Measurements from ENCODE around the gene NATD1. TPM values are rescaled to one million over a fixed set of nuclear protein-coding genes. Genes with fewer than 3 reads are reported as not detected.

NATD1 gene
- total RNA-seq, 2 experiments from 2014 or later, result 1.1 to 1.3 TPM

DNA sequence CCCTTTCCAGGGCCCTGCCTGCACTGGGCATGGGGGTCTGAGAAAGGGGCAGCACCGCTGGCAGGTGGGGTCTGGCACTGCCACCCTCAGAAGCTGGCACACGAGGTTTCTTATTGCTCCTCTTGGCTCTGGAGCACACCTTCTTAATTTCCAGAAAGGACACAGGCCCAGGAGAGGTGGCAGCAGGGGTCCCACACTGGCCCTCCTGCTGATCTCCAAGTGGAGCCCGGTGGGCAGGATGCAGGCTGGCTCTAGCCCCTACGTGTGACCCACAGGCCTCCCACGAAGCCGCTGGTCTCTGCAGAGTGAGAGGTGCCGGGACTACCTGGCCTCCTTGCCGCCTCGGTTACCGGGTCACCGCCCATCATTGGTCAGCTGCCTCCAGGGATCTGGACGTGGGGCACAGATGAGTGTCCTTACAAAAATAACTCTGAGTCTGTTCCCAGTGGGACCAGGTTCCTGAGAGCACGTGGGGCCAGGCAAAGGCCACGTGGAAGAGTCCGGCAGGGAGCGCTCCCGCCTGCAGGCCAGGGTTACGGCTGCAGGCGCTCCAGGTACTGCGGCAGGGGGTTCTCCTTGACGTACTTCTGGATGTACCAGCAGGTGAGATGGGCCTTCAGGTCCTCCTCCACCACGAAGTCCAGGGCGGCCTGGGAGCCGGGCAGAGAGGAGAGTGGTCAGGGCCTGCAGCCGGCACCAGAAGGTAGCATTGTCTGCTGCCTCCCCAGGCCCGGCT is 10.3 kb downstream of the NATD1 start:
- ATAC-seq (no peak), DNase-seq (no peak)
- TF ChIP-seq, protein P1, sequence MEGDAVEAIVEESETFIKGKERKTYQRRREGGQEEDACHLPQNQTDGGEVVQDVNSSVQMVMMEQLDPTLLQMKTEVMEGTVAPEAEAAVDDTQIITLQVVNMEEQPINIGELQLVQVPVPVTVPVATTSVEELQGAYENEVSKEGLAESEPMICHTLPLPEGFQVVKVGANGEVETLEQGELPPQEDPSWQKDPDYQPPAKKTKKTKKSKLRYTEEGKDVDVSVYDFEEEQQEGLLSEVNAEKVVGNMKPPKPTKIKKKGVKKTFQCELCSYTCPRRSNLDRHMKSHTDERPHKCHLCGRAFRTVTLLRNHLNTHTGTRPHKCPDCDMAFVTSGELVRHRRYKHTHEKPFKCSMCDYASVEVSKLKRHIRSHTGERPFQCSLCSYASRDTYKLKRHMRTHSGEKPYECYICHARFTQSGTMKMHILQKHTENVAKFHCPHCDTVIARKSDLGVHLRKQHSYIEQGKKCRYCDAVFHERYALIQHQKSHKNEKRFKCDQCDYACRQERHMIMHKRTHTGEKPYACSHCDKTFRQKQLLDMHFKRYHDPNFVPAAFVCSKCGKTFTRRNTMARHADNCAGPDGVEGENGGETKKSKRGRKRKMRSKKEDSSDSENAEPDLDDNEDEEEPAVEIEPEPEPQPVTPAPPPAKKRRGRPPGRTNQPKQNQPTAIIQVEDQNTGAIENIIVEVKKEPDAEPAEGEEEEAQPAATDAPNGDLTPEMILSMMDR (IDR thresholded peaks at IDR 0.05), result no peak
- CTCF ChIA-PET, result no interaction called here
- intact Hi-C loops (cut with micrococcal nuclease), result no loop called here
- Mint-ChIP-seq H3K9me3 (no peaks in the 10 kb centered on the region), H3K4me1 (ENCODE audit: low read depth) (peaks cover 2% of the 10 kb centered on the region), H3K4me3 (no peak overlapping the region), H3K27me3 (no peaks in the 10 kb centered on the region), H3K27ac (no peak overlapping the region), H3K36me3 (ENCODE audit: low read depth) (no peaks in the 10 kb centered on the region)
- POLR2A ChIA-PET, result no interaction called here

DNA sequence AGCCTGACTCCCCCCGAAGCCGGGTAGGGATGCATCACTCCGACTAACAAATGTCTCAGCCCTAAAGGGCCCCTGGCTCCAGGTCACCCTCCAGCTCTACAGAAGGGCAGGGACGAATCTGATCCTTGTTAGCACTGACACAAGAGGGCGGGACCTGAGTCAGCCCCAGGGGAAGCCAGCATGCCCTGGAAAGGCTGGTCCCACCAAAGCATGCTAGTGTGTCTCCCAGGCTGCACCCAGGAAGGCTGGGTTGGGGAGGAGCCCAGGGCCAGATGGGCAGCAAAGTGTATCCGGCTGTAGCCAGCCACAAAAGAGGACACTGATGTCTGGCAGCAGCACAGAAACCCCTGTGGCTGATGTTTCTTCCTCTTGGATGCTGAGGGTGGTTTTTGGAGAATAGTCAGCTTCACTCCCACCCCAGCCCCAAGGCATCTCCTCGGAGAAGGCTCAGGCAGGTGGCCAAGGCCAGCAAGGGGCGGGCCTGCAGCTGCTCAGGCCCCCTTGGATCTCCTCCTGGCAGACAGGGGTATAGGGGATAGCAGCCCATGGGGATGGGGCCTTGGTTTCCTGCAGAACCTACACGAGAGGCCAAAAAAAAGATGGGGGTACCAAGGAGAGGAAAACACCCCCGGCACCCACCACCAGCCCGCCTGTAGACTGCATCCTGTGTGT is 11.0 kb downstream of the NATD1 start:
- ATAC-seq, result no peak
- no peak overlapping the region for H3K4me3 Mint-ChIP-seq
- H3K27ac Mint-ChIP-seq, result no peak overlapping the region
- H3K4me1 Mint-ChIP-seq (ENCODE audit: low read depth), result peaks cover 2% of the 10 kb centered on the region
- intact Hi-C loops (cut with micrococcal nuclease), result no loop called here
- no peak for DNase-seq
- ChIA-PET CTCF (no interaction called here), POLR2A (no interaction called here)
- H3K36me3 Mint-ChIP-seq (ENCODE audit: low read depth), result no peaks in the 10 kb centered on the region
- TF ChIP-seq, protein P1 (IDR thresholded peaks at IDR 0.05), result no peak
- H3K9me3 Mint-ChIP-seq, result no peaks in the 10 kb centered on the region
- no peaks in the 10 kb centered on the region for H3K27me3 Mint-ChIP-seq

DNA sequence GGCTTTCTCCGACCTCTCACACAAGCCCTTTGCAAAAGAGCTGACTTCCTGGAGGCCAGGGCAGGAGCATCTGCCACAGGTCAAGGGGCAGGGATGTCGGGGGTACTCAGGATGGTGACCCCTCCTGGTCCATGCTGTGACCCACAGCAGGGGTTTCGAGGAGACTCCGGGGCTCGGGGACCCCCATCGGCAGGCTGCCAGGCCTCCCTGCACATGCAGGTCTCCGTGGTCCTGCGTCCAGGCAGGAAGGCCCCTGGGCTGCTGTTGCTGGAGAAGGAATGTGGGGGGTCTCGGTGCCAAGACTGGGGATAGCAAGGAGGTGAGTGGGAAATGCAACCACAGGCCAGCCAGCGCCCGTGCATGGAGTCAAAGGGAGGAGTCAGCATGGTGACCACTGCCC is 11.6 kb downstream of the NATD1 start:
- no peak for ATAC-seq
- POLR2A ChIA-PET, result no interaction called here

DNA sequence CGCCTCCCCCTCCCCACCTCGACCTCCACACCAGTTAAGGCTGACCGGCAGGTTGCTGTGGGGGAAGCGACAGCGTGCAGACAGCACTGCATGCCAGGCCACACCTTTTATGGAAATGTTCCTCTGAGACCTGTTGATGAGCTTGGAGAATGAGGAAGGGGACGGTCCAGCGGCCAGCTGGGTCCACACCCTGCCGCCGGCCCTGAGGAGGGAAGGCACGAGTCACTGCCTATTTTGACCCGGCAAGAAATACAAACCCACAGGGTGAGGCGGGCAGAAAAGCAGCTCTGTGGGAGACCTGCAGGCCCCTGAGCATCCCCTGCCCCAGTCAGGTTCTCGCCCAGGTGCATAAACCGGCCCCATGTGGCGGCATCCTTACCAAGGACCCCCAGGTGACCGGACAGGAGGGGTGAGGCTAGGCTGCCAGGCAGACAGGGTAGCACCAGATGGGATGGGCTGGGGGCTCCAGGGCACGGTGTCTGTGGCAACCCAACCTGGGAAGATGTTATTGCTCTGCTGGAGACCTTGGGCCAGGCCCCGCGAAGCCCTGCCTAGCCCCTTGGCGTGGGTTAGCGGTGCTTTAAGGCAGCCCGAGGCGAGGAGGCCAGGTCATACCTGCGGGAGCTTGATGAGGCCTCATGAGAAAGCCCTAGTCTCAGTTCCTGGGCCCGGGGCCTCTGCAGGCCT is 12.7 kb downstream of the NATD1 start:
- no peaks in the 10 kb centered on the region for H3K4me1 Mint-ChIP-seq (ENCODE audit: low read depth)
- TF ChIP-seq, protein P1 (IDR thresholded peaks at IDR 0.05), result no peak
- no peak overlapping the region for H3K4me3 Mint-ChIP-seq
- no peaks in the 10 kb centered on the region for H3K9me3 Mint-ChIP-seq
- H3K27ac Mint-ChIP-seq, result no peak overlapping the region
- ChIA-PET CTCF (interaction anchor here (1.2 to 1.8 kb wide), 3 partner anchors 39 to 121 kb away, joined by 3 to 6 read pairs (median 5); no protein-coding TSS in a partner anchor), POLR2A (no interaction called here)
- DNase-seq (no peak), ATAC-seq (no peak)
- intact Hi-C loops (cut with micrococcal nuclease), result no loop called here
- H3K27me3 Mint-ChIP-seq, result no peaks in the 10 kb centered on the region
- H3K36me3 Mint-ChIP-seq (ENCODE audit: low read depth), result no peaks in the 10 kb centered on the region

More for the DNA sequence above, 11.6 kb downstream of the NATD1 start:
- no peaks in the 10 kb centered on the region for H3K9me3 Mint-ChIP-seq
- H3K27ac Mint-ChIP-seq, result no peak overlapping the region
- intact Hi-C loops (cut with micrococcal nuclease), result no loop called here
- peaks cover 2% of the 10 kb centered on the region for H3K4me1 Mint-ChIP-seq (ENCODE audit: low read depth)
- H3K4me3 Mint-ChIP-seq, result no peak overlapping the region
- no peaks in the 10 kb centered on the region for H3K36me3 Mint-ChIP-seq (ENCODE audit: low read depth)
- H3K27me3 Mint-ChIP-seq, result no peaks in the 10 kb centered on the region
- TF ChIP-seq, protein P1 (IDR thresholded peaks at IDR 0.05), result no peak
- CTCF ChIA-PET, result no interaction called here
- no peak for DNase-seq
